Loucy (cell line): ENCODE results near the gene TECPR2.

Experiments
- EZH2phosphoT487 ChIP-seq: fragments of 200-600 bp; IDR thresholded peaks from 2 replicates; pipeline ENCODE4 v1.6.1; 2018; ENCODE audit warnings: antibody characterized with exemption, mild to moderate bottlenecking, moderate library complexity, borderline replicate concordance
- TF ChIP-seq, protein P1 (sequence below): fragments of 200-600 bp; sonication (generic); conservative IDR thresholded peaks from 2 replicates; pipeline ENCODE4 v1.5.1; 2014; ENCODE audit warnings: mild to moderate bottlenecking, antibody characterized with exemption, low read length

DNA sequence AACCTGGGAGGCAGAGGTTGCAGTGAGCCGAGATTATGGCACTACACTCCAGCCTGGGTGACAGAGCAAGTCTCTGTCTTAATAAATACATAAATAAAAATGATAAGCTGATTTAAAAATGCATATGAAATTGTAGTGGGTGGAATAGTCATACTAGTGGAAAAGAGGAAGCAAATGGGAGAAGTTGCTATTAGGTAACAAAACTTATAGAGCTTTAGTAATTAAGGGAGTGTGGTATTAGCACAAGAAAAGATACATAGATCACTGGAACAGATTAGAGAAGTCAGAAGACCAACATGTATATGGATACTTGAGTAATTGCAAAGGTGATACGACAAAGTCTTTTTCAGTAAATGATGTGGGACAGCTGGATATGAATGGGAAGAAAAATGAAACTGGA, 26.5 kb downstream of the TECPR2 start:
- TF ChIP-seq, protein P1, sequence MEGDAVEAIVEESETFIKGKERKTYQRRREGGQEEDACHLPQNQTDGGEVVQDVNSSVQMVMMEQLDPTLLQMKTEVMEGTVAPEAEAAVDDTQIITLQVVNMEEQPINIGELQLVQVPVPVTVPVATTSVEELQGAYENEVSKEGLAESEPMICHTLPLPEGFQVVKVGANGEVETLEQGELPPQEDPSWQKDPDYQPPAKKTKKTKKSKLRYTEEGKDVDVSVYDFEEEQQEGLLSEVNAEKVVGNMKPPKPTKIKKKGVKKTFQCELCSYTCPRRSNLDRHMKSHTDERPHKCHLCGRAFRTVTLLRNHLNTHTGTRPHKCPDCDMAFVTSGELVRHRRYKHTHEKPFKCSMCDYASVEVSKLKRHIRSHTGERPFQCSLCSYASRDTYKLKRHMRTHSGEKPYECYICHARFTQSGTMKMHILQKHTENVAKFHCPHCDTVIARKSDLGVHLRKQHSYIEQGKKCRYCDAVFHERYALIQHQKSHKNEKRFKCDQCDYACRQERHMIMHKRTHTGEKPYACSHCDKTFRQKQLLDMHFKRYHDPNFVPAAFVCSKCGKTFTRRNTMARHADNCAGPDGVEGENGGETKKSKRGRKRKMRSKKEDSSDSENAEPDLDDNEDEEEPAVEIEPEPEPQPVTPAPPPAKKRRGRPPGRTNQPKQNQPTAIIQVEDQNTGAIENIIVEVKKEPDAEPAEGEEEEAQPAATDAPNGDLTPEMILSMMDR, result no peak
- no peak for TF ChIP-seq EZH2phosphoT487
